NCI-H1694 treated with DMSO at 0.1 percent for 48 hours (cell line): ENCODE results near the gene VAPB.

ENCODE experiments used
- DNase-seq: peaks from one replicate; lab custom pipeline; 2025; lab: John Stamatoyannopoulos, UW

VAPB gene

GRCh38 chr20:58482416-58482815 lies 93.4 kb downstream of the VAPB start:
- DNase-seq, result no peak

- DNase-seq, result no peak
Observed at GRCh38 chr20:58483051-58483450, 94.0 kb downstream of the VAPB start.

DNA sequence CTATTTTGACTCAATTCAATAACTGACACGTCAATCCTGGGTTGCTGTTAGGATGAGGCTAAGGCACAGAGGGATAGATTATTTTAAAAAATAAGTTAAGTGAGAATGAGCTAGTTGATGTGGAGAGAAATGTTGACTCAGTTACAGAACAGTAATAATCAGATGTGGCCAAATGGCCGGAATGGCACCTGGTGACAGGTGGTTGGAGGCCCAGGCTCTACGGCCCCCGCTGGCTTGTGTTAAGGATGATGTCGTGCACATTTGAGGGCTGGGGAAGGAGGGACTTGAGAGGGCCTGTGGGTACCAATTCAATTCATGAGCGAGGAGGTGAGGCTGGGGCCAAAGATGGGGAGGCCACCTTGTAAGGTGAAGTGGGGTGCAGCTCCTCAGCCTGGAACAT lies 94.4 kb downstream of the VAPB start:
- DNase-seq, result no peak

DNA sequence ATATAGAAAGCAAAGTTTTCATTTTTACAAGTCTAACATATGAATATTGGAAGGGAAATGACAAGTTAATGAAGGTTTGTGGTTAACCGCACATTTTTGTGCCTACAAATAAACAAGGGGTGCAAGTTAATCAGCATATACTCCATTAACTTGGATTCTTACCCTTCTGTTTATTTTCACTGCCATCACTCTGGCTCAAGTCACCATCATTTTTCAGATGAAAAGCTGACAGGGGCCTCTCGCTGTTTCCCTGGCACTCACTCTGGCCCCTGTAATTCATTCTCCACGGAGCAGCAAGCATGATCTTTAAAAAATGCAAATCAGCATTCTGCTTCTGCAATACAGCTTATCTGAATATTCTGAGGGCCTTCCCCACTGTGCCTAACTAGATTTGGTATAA lies 96.4 kb downstream of the VAPB start:
- no peak for DNase-seq

DNA sequence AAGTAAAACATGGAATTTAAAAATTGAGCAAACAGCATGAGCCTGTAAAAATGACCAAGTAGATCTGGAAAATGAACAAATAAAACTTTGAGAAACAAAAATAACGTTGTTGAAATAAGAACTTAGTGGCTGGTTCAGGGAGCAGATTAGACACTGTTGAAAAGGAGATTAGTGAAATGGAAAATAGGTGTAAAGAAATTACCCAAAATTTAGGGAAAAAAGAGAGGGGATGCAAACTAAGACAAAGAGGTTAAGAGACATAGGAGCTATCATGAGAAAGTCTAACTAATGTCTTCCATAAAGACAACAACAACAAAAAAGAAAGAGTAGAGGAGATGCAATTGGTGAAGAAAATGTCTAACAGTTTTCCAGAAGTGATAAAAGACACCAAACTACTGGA lies 97.2 kb downstream of the VAPB start:
- DNase-seq, result no peak

DNA sequence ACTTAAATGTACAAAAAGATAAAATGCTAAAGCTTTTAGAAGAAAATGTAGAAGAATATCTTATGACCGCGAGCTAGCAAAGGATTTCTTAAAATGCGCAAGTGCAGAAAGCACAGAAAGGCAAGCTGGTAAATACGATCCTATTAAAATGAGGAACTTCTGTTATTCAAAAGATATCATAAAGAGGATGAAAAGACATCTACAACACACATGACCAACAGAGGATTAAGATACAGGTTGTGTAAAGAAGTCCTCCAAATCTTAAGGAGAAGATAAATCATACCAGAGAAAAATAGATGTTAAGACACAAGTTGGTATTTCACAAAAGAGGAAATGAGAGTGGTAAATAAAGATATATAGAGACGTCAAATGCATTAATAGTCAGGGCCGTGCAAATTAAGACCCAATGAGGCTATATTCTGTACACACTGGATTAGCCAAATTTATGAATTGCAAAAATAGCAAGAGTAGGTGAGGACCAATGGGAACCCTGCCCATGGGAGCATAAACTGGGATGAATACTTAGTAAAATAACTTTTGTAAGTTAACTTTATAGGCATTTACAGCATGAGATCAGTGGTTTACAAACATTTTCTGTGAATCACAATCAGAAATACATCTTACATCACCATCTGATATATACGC lies 103.2 kb downstream of the VAPB start:
- no peak for DNase-seq

GRCh38 chr20:58492795-58493524 lies 103.9 kb downstream of the VAPB start:
- DNase-seq, result no peak

- DNase-seq, result no peak
Observed at GRCh38 chr20:58494923-58495622, 106.0 kb downstream of the VAPB start.

DNA sequence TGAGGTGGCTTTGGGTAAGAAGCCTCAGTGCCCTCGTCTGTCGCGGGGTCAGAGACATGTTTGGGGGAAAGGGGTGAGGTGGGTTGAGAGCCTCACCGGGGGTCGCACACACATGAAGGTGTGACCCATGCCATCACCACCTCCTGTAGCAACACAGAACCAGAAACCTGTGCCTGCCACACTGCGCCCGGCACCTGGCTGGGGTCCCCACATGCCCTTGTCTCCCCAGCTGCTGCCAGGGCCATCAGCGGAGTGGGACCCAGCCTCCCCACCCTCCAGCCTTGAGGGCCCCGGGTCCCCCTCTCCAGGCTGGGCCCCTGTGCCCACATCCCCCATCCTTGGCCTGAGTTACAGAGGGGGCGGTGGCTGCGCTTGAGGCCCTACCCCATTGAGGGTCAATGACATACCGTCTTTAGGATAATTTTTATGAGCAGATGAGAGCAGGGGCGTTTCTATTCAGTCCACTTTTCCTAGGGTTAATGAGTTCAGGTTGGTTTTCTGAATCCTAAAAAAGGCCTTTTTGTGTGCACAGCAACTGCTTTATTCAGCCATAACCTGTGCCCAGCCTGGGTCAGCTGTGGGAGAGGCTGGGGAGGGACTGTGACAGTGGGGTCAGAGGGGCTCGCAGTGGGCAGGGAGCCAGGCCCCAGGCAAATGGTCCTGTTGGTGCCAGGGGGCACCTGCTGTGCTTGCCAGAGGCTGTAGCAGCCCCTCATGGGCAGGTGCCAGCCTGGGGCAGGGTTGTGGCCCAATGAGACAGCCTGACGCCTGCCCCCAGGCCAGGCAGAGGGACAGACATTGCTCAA lies 106.8 kb downstream of the VAPB start:
- DNase-seq, result no peak

- no peak for DNase-seq
Observed at GRCh38 chr20:58496429-58496769, 107.4 kb downstream of the VAPB start.

- DNase-seq, result no peak
Observed at GRCh38 chr20:58497076-58497641, 108.1 kb downstream of the VAPB start.

GRCh38 chr20:58497724-58498469 lies 108.9 kb downstream of the VAPB start:
- DNase-seq, result no peak

GRCh38 chr20:58498470-58499068 lies 109.5 kb downstream of the VAPB start:
- DNase-seq, result no peak

DNA sequence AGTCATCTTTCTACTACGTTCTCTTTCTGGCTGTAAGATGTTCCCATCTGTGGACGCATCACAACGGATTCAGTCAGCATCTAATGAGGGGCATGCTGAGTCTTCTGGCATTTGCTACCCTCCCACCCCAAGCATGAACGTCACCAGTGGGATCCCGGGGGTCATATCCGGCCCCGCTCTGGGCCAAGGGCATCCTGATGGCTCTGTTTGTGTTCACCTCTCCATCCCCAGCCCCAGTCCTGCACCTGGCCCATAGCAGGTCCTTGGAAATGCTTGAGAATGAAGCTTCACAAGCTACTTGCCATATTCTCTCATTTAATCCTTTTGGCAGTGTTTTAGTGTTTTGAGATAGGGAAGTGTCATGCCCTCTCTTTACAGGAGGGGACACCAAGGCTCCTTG lies 111.2 kb downstream of the VAPB start:
- DNase-seq, result no peak
